ENCODE results near the gene SYNE3.

The SYNE3 gene

GRCh38 chr14:95540236-95540855 lies 23.9 kb upstream of the SYNE3 start:
- no peak for DNase-seq (ENCODE audit: low read depth in 2 of 2)

GRCh38 chr14:95538801-95539509 lies 22.5 kb upstream of the SYNE3 start:
- DNase-seq (ENCODE audit: low read depth in 2 of 2), result no peak

- DNase-seq (ENCODE audit: low read depth in 2 of 2), result no peak
Observed at GRCh38 chr14:95537298-95538089, 21.0 kb upstream of the SYNE3 start.

GRCh38 chr14:95536671-95537070 lies 20.2 kb upstream of the SYNE3 start:
- DNase-seq (ENCODE audit: low read depth in 2 of 2), result no peak

- no peak for DNase-seq (ENCODE audit: low read depth in 2 of 2)
Observed at GRCh38 chr14:95536036-95536593, 19.7 kb upstream of the SYNE3 start.

DNA sequence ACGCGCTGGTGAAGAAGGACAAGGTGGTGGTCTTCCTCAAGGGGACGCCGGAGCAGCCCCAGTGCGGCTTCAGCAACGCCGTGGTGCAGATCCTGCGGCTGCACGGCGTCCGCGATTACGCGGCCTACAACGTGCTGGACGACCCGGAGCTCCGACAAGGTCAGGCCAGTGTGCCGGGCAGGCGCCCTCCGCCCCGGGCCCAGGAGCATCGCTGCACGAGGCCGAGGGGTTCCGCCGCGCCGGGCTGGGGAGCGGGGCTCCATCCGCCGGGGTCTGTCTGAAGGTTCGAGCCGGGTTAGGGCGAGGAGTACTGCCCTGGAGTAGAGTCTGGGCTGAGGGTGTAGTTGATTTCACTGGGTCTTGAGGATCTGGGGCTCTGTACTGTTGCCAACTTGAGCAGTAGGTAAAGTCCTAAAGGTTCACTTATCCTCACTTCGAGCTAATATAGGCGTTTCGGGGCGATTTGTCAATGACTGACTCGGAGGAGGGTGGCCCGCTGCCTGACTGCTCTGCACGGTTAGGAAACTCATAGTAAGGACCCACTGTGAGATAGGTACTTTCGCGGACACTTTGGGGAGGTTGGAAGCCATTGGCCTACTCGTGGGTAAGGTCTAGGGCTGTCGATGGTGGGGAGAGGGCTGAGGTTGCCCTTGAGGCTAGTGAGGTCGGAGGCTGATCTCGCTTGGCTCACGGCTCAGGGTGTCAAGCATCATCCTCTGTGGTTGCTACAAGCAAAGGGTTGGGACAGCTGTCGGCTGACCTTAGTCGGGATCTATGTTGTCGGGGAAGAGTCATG lies 19.0 kb upstream of the SYNE3 start:
- DNase-seq (ENCODE audit: low read depth in 2 of 2), result no peak

DNA sequence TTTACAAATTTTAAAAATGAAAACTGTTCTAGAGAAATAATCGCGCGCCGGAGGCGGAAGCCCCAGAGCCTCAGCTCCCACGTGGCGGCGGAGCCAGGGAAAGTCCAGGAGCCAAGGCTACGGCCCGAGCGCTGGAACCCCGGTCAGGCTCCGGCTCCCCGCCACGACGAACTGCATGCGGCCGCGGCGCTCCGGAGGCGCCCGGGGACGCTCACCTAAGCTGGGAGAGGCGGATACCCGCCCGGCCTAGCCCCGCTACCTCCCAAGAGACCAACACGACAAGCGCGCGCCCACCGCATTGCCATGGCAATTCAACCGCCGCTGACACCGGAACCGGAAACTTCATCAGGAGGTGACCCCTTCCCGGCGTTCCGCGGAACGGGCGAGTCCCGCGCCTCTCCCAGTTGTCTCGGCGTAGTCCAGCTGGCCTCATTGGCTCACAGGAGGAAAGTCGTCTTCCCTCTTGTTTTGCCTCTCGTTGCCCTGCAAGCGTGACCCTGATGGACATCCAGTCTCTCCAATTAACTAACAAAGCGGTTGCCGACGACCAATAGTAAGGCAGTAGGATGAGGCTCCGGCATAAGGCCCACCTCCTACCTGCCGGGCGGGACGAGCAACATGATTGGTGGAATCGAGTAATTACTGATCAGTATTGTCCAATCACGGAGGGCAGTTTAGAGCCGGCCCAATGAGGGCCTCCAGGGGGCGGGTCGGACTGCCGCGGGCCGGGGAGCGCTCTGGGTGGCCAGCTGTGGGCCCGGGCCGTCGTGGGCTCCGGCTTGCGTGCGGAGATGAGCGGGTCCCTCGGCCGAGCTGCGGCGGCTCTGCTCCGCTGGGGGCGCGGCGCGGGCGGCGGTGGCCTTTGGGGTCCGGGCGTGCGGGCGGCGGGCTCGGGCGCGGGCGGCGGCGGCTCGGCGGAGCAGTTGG lies 18.1 kb upstream of the SYNE3 start, which contains the start of gene GLRX5:
GLRX5 (plus strand) TSS at position 752 of the 927 bp plus-strand sequence; CDS start at position 792, 40 bp downstream.
- peak; percentile 92 to 95 for DNase-seq (ENCODE audit: low read depth in 2 of 2)

- DNase-seq (ENCODE audit: low read depth in 2 of 2), result no peak
Observed at GRCh38 chr14:95533822-95534221, 17.4 kb upstream of the SYNE3 start.

DNA sequence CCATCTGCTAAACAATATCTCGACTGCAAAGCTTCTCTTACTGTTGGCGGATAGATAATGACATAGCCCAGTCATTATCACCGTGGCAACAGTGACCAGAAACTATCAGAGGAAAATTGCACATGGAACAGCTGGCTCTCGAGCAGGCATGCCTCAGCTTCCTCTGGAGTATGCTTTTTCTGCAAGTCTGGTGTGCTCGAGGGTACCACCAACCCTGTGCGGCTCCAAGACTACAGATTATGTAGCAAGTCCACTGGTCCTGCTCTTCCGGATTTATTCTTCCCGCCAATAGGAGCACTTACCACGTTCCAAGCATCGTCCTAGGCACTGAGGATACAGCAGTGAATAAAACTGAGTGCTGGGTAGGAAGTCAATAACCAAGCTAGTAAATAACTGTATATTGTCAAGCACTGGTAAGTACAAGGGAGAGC lies 17.0 kb upstream of the SYNE3 start:
- no peak for DNase-seq (ENCODE audit: low read depth in 2 of 2)

GRCh38 chr14:95531969-95532368 lies 15.5 kb upstream of the SYNE3 start:
- no peak for DNase-seq (ENCODE audit: low read depth in 2 of 2)

DNA sequence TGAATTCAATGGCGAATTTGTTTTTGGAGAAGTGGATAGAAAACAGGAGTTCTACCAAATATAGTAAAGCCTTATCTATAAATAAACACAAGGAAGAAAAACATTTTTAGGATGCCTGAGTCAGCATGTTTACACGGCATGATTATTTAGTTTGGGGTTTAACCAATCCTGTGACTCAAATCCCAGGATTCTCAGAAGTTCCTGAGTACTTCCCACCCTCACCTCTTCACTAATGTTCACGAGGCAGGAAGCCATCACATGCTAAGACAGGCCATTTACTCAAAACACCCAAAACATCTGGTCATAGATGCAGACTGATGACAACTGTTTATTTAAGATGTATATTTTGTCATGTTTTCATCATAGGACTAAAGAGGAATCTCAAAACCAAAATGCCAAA lies 15.0 kb upstream of the SYNE3 start:
- no peak for DNase-seq (ENCODE audit: low read depth in 2 of 2)

DNA sequence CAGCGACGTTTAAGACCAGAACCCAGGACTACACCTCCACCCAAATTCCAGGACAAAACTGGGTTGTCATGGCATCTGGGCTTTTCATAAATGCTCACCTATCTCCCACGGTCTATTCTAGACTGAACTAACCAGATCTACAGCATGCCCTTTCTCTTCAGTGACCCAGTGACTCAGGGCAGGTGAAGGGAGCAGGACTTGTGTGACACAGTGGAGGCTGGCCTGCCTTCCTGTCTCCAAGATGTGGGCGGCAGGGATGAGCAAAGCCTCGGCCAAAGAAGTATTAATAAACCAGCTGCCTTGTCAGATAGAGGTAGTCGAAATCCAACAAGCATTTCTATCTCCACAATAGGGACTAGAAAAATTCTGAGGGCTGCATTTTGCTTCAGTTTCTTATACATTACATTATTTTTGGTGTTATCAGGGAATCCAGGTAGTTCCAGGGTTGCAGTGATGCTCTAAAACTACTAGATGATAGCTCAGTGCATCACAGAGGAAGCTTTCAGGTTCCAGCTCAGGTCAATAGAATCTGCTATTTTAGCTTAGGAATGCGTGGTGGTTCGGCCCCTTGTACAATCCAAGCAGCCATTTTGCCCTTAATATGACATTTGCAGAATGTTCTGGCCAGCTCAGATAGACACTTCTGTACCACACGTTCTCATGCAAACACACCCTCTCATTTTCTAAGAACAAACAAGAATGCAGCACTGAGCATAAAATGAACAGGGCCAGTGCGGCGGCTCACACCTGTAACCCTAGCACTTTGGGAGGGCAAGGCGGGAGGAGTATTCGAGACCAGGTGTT lies 14.2 kb upstream of the SYNE3 start:
- DNase-seq (ENCODE audit: low read depth in 2 of 2), result no peak

GRCh38 chr14:95529216-95529615 lies 12.8 kb upstream of the SYNE3 start:
- no peak for DNase-seq (ENCODE audit: low read depth in 2 of 2)

DNA sequence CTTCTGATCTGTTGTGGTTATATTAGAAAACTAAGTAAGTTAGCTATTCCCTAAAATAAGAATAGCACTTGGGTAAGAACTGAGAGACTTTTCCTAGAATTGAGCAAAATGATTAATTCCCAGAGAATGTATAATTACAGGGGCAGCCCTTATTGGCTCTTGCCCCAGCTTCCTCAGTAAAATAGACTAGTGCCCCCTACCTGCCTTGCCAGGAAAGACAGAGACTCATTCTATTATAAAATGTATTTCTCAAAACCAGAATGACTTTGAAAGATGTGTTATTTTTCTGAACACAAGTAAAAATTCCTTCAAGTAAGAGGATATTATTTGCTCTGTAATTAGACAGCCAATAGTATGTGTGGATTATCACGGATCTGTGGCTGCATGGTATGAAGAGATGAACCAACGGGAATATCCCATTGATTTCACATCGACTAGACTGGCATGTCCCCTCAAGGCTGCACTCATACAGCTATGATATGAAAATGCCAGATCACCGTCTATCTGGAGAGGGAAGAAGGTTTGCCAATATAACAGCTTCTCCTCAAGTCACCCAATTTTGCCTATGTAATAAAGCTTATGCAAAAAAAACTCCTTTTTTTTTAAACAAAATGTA lies 11.0 kb upstream of the SYNE3 start:
- DNase-seq (ENCODE audit: low read depth in 2 of 2), result peak in 1 of 2 donors; percentile 41

GRCh38 chr14:95526483-95527386 lies 10.3 kb upstream of the SYNE3 start:
- DNase-seq (ENCODE audit: low read depth in 2 of 2), result no peak

GRCh38 chr14:95525999-95526398 lies 9.5 kb upstream of the SYNE3 start:
- no peak for DNase-seq (ENCODE audit: low read depth in 2 of 2)

DNA sequence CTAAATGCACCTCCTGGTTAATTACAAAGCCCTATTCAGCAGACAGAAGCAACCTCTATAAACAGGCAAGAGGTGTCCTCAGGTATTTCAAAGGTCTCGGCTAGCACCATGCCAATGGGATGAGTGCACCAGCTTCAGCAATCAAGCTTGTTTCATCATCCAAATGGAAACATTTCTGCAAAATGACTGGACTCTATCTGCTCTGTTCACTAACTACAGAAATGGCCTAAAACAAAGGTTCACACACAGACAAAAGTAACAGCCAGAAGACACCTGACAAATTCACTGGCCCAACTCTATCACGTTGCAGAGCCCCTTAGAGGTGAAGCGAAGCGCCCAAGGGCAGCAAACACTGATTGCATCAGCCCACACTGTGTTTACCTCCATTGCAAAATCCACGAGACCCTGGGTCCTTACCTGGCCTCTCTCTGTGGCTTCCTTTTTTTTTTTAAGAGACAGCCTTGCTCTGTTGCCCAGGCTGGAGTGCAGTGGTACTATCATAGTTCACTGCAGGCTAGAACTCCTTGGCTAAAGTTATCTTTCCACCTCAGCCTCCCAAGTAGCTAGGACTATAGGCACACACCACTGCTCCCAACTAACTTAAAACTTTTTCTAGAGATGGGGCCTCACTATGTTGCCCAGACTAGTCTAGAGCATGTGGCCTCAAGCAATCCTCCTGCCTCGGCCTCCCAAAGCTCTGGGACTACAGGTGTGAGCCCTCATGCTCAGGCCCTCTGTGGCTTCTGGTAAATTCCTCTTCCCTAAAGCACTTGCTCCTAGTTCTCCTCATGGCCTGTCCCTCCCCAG lies 8.5 kb upstream of the SYNE3 start:
- DNase-seq (ENCODE audit: low read depth in 2 of 2), result no peak
